ENCODE results near the gene DHRSX.
"Not testable (repeated sequence)": the region's sequence is repeated elsewhere in the genome, so short reads cannot be mapped to it uniquely, and the experiment has no call there.

The DHRSX gene

GRCh38 chrX:2311501-2311900 is 189.3 kb downstream of the DHRSX start:
- DNase-seq = no peak

- DNase-seq = no peak
These were observed 198.9 kb downstream of the DHRSX start for GRCh38 chrX:2301901-2302300.

- no peak for DNase-seq
These were observed 200.9 kb downstream of the DHRSX start for GRCh38 chrX:2299871-2300270.

GRCh38 chrX:2286731-2287130 is 214.0 kb downstream of the DHRSX start:
- DNase-seq = no peak

GRCh38 chrX:2284601-2285000 is 216.2 kb downstream of the DHRSX start:
- no peak for DNase-seq

GRCh38 chrX:2284133-2284532 is 216.6 kb downstream of the DHRSX start:
- DNase-seq = no peak

GRCh38 chrX:2283111-2283859 is 217.5 kb downstream of the DHRSX start:
- no peak for DNase-seq

GRCh38 chrX:2282490-2283090 is 218.2 kb downstream of the DHRSX start:
- DNase-seq = no peak

- DNase-seq = no peak
These were observed 228.4 kb downstream of the DHRSX start for GRCh38 chrX:2272337-2272736.

- not testable (repeated sequence) for DNase-seq
These were observed 229.2 kb downstream of the DHRSX start for GRCh38 chrX:2271595-2271994.

GRCh38 chrX:2270783-2271182 is 230.0 kb downstream of the DHRSX start:
- not testable (repeated sequence) for DNase-seq

GRCh38 chrX:2267890-2268289 is 232.9 kb downstream of the DHRSX start:
- DNase-seq = no peak

GRCh38 chrX:2266445-2267349 is 234.1 kb downstream of the DHRSX start:
- DNase-seq = no peak

GRCh38 chrX:2265658-2266444 is 234.9 kb downstream of the DHRSX start:
- DNase-seq = not testable (repeated sequence)

- DNase-seq = no peak
These were observed 236.4 kb downstream of the DHRSX start for GRCh38 chrX:2264179-2265030.

GRCh38 chrX:2263203-2263602 is 237.6 kb downstream of the DHRSX start:
- no peak for DNase-seq

- no peak for DNase-seq
These were observed 238.1 kb downstream of the DHRSX start for GRCh38 chrX:2262668-2263055.

- DNase-seq = no peak
These were observed 238.7 kb downstream of the DHRSX start for GRCh38 chrX:2261831-2262667.

GRCh38 chrX:2252331-2253065 is 248.3 kb downstream of the DHRSX start:
- no peak for DNase-seq

- DNase-seq = no peak
These were observed 249.6 kb downstream of the DHRSX start for GRCh38 chrX:2251211-2251610.
